Heart right ventricle (tissue), 16 donors: Measurements from ENCODE around the gene APC2. TPM values are rescaled to one million over a fixed set of nuclear protein-coding genes. Genes with fewer than 3 reads are reported as not detected.

Source experiments
- ATAC-seq, 8 donors: fragments of 200-7000 bp; cut with Tn5 transposase; one replicate each; pipeline ENCODE4 v1.9.1; 2020; ENCODE audit warnings: mild to moderate bottlenecking in 8 of 8, moderate library complexity in 8 of 8, moderate number of reproducible peaks in 1 of 8
- DNase-seq, 2 donors: peaks; one replicate each; pipeline ENCODE4 v3.0.0-alpha.2; 2020
- H3K27ac ChIP-seq, 10 donors: fragments of 200-600 bp; sonication (generic) in 2 of 10; one replicate each; pipeline versions ENCODE4 v1.5.0 to v1.8.0; 2020 to 2022; ENCODE audit warnings: mild to moderate bottlenecking in 3 of 10
- H3K27me3 ChIP-seq, 7 donors: fragments of 200-600 bp; one replicate each; pipeline ENCODE4 v1.8.0; 2021 to 2022; ENCODE audit warnings: mild to moderate bottlenecking in 2 of 7
- H3K36me3 ChIP-seq, 9 donors: fragments of 200-600 bp; sonication (generic) in 1 of 9; one replicate each; pipeline versions ENCODE4 v1.5.0 to v1.8.0; 2020 to 2022; ENCODE audit warnings: mild to moderate bottlenecking in 2 of 9
- H3K4me1 ChIP-seq, 9 donors: fragments of 200-600 bp; sonication (generic) in 1 of 9; one replicate each; pipeline versions ENCODE4 v1.5.0 to v1.8.0; 2020 to 2022; ENCODE audit warnings: mild to moderate bottlenecking in 4 of 9
- H3K4me3 ChIP-seq, 10 donors: fragments of 200-600 bp; sonication (generic) in 2 of 10; one replicate each; pipeline versions ENCODE4 v1.5.0 to v1.8.0; 2020 to 2022; ENCODE audit warnings: mild to moderate bottlenecking in 7 of 10, moderate library complexity in 2 of 10
- H3K9me3 ChIP-seq, 11 donors: fragments of 200-600 bp in 10 of 11; sonication (generic) in 2 of 11; one replicate each; pipeline versions ENCODE4 v1.5.0 to v1.8.0; 2013 to 2022; ENCODE audit warnings: mild to moderate bottlenecking in 2 of 11, control low read depth in 1 of 11, moderate library complexity in 1 of 11
- WGBS, 2 donors: extraction: QIAGEN DNeasy Blood & Tissue Kit; methylation state at CpG; one replicate each; pipeline ENCODE4 v1.1.7; 2013; ENCODE audit warnings: inconsistent platforms in 1 of 2; 5-methylcytosine and 5-hydroxymethylcytosine counted together
- intact Hi-C, 10 donors: fragments of 100-400 bp; cut with DNase I; formaldehyde crosslinking; loops; one replicate each; pipeline versions ENCODE4 v1.11.1 to v1.14.2; 2022
- polyA plus RNA-seq, 2 donors: library from polyadenylated mRNA; stranded (reverse); fragments of 200-250 nt; gene quantifications; one replicate each; pipeline ENCODE4 v1.2.3, GENCODE V29; 2013
- total RNA-seq, 10 donors: library from RNA; stranded (reverse); fragmentation: NEBNext Ultra II Directional in 3 of 10; extraction: Animal tissue kit (Norgen Biotek cat#: 25700) in 3 of 10; gene quantifications; one replicate each; pipeline versions ENCODE4 v1.2.1 to v1.2.4, GENCODE V29; 2021 to 2023
- TF ChIP-seq, protein P1 (sequence below), 9 donors: fragments of 200-600 bp; sonication (generic) in 2 of 9; IDR thresholded peaks; one replicate each; pipeline versions ENCODE4 v1.5.0 to v1.8.0; 2021 to 2022; ENCODE audit warnings: antibody characterized with exemption in 9 of 9, mild to moderate bottlenecking in 5 of 9, moderate library complexity in 1 of 9
- donor health status: Arrhythmogenic right ventricular cardiomyopathy.
- donor health status: ischemic (EF 13 %, LVEDD 7.1; RV severe dilation, severe dysfunction).
- donor health status: healthy with polysubstance abuse.
- donor health status: DM: no; HTN: yes; CAD: no.
- donor health status: DM: no; HTN: no; CAD: no.
- donor health status: ischemic (EF 25% LVEDD 6.9; RV normal size, moderate dysfunction).
- donor health status: ischemic (EF 25% LVEDD 5.7; RV mildly dilated, moderate dysfunction).
- donor health status: healthy.
- donor health status: DM: yes; HTN: yes; CAD: no.
- donor health status: Ischemic cardiomyopathy.
- donor health status: ischemic (EF 35%, LVEDD 5.7; RV mildly dilated, moderate dysfunction).
- donor health status: nonischemic (EF 11% LVEDD 7.7; RV severe dilation, severe dysfunction).
- donor health status: DM: yes; HTN: yes; CAD: no.
- donor health status: PGD.
- donor health status: ischemic (EF 29% LVEDD 5.4; RV normal size, mild dysfunction).
- donor health status: nonischemic (EF 23%, LVEDD 6.1; RV moderate dilation, normal function).

Gene APC2
- total and polyA plus RNA-seq, 12 donors, result 0.02 to 0.23 (median 0.09) TPM; not detected in 1

DNA sequence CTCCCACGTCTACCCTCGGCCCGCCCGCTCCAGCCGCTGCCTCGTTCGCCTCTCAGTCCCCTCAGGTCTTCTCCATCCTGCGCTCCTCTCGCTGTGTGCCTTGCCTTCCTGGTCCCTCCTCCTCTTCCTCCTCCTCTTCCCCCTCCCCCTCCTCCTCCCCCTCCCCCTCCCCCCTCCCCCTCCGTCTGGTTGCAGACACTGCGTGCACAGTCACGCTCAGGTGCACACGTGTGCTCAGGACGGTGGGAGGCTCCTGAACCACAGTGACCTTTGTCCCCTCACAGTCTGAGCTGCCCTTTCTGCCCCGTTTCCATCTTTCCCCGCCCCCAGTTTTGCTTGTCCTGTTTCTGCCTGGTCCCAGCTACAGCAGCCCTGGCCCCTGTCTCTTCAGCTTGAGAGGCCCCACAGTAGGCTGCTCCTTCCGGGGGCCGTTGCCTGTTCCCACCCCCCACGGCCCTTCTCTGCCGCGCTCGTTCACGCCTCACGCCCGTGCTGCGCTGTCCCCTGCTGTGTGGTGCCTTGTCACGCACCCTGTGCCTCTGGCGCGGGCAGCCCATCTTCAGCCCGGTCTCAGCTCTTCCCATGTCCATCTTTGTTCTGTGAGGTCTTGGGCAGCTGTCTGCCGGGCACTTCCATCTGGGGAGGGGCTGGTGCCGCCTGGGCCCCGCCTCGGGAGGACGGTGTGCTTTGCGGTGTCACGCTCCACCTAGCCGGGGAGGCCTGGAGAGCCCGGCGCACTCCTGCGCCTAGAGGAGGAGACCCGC lies 25.5 kb upstream of the APC2 start:
- ATAC-seq (no peak), DNase-seq (no peak)
- Histone ChIP-seq H3K36me3 (peaks cover 5 to 93% (median 61%) of the 10 kb centered on the region in 9 donors), H3K9me3 (no peaks in the 10 kb centered on the region), H3K4me1 (peaks cover 0 to 28% (median 8%) of the 10 kb centered on the region in 9 donors), H3K4me3 (no peak overlapping the region), H3K27ac (no peak overlapping the region), H3K27me3 (no peaks in the 10 kb centered on the region)
- TF ChIP-seq, protein P1, sequence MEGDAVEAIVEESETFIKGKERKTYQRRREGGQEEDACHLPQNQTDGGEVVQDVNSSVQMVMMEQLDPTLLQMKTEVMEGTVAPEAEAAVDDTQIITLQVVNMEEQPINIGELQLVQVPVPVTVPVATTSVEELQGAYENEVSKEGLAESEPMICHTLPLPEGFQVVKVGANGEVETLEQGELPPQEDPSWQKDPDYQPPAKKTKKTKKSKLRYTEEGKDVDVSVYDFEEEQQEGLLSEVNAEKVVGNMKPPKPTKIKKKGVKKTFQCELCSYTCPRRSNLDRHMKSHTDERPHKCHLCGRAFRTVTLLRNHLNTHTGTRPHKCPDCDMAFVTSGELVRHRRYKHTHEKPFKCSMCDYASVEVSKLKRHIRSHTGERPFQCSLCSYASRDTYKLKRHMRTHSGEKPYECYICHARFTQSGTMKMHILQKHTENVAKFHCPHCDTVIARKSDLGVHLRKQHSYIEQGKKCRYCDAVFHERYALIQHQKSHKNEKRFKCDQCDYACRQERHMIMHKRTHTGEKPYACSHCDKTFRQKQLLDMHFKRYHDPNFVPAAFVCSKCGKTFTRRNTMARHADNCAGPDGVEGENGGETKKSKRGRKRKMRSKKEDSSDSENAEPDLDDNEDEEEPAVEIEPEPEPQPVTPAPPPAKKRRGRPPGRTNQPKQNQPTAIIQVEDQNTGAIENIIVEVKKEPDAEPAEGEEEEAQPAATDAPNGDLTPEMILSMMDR (IDR thresholded peaks at IDR 0.05), result no peak
- 89% methylated on average over 32 to 40 of the region's 42 CpGs for WGBS, 2 donors
- intact Hi-C loops, result no loop called here

DNA sequence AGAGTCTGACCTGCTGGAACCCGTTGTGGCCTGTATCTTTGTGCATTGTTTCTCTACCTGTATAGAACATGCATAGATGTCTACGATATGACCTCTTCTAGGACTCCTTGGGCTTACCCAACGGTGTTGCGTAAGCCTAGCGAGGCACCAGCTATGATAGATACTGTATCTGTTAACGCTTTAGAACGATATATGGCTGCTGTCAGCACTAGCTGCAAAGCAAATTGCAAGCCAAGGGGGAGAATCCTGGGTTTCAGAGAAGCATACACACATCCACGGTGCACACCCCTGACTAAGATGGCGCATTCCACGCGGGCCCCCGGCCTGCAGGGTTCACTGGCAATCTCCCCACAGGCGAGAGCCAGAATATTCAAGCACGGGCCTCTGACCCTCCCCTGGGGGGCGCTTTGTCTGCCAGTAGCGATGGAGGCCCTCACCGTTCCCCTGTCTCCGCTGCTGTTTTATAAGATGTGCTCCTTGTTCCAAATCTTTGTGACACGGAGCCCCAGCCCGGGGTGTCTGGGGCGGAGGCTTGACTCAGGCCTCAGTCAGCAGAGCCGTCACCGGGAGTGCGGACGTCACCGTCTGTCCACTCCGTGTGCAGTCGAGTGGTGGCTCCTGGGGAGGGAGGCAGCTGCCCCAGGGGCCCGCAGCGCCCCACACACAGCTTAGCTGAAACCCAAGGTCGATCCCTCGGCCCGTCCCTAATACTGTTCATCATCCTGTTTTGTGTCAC lies 24.7 kb upstream of the APC2 start:
- H3K36me3 ChIP-seq, result peaks cover 5 to 98% (median 60%) of the 10 kb centered on the region in 9 donors
- H3K27ac ChIP-seq, result no peak overlapping the region
- TF ChIP-seq, protein P1 (IDR thresholded peaks at IDR 0.05), result no peak
- intact Hi-C loops, result no loop called here
- 82 to 83% methylated on average over 33 of the region's 33 CpGs for WGBS, 2 donors
- no peak for DNase-seq
- no peaks in the 10 kb centered on the region for H3K27me3 ChIP-seq
- H3K4me3 ChIP-seq, result no peak overlapping the region
- ATAC-seq, result no peak
- peaks cover 0 to 35% (median 12%) of the 10 kb centered on the region in 9 donors for H3K4me1 ChIP-seq
- no peaks in the 10 kb centered on the region for H3K9me3 ChIP-seq

DNA sequence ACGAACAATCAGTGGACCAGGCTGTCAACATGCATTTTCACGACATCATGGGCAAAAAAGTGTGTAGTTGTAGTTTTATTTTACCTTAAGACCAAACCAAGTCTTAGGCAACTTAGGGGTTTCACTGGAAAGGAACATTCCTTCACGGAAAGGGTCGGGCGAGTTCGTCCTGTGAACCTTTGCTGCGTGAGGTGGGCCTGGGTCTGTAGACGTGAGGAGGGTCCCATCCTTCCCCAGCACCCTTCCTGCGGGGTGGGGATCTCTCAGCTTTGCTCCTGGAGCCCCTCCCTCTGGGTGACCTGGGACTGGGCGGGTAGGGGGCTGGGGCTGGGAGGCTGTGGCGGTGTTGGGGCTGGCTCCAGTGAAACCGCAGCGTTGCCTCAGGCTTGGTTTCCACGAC lies 24.0 kb upstream of the APC2 start:
- Histone ChIP-seq H3K4me3 (no peak overlapping the region), H3K36me3 (peaks cover 5 to 98% (median 58%) of the 10 kb centered on the region in 9 donors), H3K9me3 (no peaks in the 10 kb centered on the region), H3K27ac (no peak overlapping the region), H3K27me3 (no peaks in the 10 kb centered on the region), H3K4me1 (peaks cover 0 to 40% (median 16%) of the 10 kb centered on the region in 9 donors)
- WGBS, 2 donors, result 92 to 93% methylated on average over 14 of the region's 14 CpGs
- intact Hi-C loops, result no loop called here
- TF ChIP-seq, protein P1 (IDR thresholded peaks at IDR 0.05), result no peak
- no peak for DNase-seq
- ATAC-seq, result no peak

DNA sequence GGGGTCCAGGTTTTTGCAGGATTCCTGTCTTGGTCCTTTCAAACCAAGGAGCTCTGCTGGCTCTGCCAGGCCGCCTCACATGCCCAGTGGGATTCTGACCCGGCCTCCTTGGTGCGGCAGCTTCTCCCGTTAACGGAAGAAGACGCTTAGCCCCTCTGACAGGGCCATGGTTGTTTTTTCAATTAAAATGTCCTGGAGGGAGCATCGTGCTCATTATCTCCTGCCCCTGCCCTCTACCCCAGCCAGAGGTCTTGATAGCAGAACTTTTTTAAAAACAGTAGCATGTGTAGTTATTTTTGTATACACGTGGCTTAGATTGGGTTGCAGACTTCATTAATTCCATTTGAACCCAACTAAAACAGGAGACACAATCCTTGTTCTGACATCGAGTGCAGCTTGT lies 23.2 kb upstream of the APC2 start:
- TF ChIP-seq, protein P1 (IDR thresholded peaks at IDR 0.05), result no peak
- no peak overlapping the region for H3K27ac ChIP-seq
- WGBS, 2 donors, result 60 to 67% methylated on average over 9 of the region's 9 CpGs
- peaks cover 0 to 40% (median 16%) of the 10 kb centered on the region in 9 donors for H3K4me1 ChIP-seq
- ATAC-seq (no peak), DNase-seq (no peak)
- H3K9me3 ChIP-seq, result no peaks in the 10 kb centered on the region
- intact Hi-C loops, result no loop called here
- H3K27me3 ChIP-seq, result no peaks in the 10 kb centered on the region
- H3K36me3 ChIP-seq, result peaks cover 3 to 98% (median 57%) of the 10 kb centered on the region in 9 donors
- H3K4me3 ChIP-seq, result no peak overlapping the region
